CD14-positive monocyte (primary cell): ENCODE measurements around the gene ZGLP1. TPM values are rescaled to one million over a fixed set of nuclear protein-coding genes. Genes with fewer than 3 reads are reported as not detected.

Source experiments
- DNase-seq, 3 donors: peaks; one replicate each; pipeline ENCODE4 v3.0.0-alpha.2; 2011 to 2022
- H2AFZ ChIP-seq: 2 replicates; pipeline ENCODE4 v1.6.0; 2012; ENCODE audit warnings: mild to moderate bottlenecking, low read depth, low read length, inconsistent platforms; ENCODE audit not compliant: insufficient read depth, poor library complexity, severe bottlenecking
- H3K27ac ChIP-seq, 2 donors: 1 replicate in 1 of 2; 2 replicates in 1 of 2; pipeline ENCODE4 v1.5.1; 2012 to 2013; ENCODE audit warnings: low read length in 2 of 2, control low read depth in 1 of 2, inconsistent platforms in 1 of 2, low read depth in 1 of 2, mild to moderate bottlenecking in 1 of 2
- H3K27me3 ChIP-seq, 2 donors: one replicate each; pipeline versions ENCODE4 v1.6.0 to v1.6.1; 2011 to 2013; ENCODE audit warnings: low read length in 2 of 2; ENCODE audit not compliant: control insufficient read depth in 2 of 2, insufficient read depth in 2 of 2
- H3K36me3 ChIP-seq, 2 donors: replicated peaks in 1 of 2; 1 replicate in 1 of 2; 2 replicates in 1 of 2; pipeline versions ENCODE4 v1.5.1 to v1.6.1; 2012 to 2013; ENCODE audit warnings: low read length in 2 of 2, control low read depth in 1 of 2, inconsistent platforms in 1 of 2, mild to moderate bottlenecking in 1 of 2; ENCODE audit not compliant: insufficient read depth in 2 of 2, control insufficient read depth in 1 of 2
- H3K4me1 ChIP-seq, 2 donors: 1 replicate in 1 of 2; 2 replicates in 1 of 2; pipeline versions ENCODE4 v1.5.1 to v1.6.1; 2012 to 2013; ENCODE audit warnings: low read length in 2 of 2, control low read depth in 1 of 2, inconsistent platforms in 1 of 2, mild to moderate bottlenecking in 1 of 2, moderate library complexity in 1 of 2; ENCODE audit not compliant: insufficient read depth in 2 of 2, control insufficient read depth in 1 of 2
- H3K4me2 ChIP-seq: replicated peaks from 2 replicates; pipeline ENCODE3; 2012; ENCODE audit warnings: low read length, moderate library complexity, mild to moderate bottlenecking; ENCODE audit not compliant: poor library complexity, severe bottlenecking; ENCODE audit errors: extremely low read depth
- H3K4me3 ChIP-seq, 3 experiments: fragments of 200-600 bp in 1 of 3; sonication (generic) in 1 of 3; replicated peaks in 1 of 3; 1 replicate in 2 of 3; 2 replicates in 1 of 3; pipeline ENCODE4 v1.5.1; 2011 to 2013; ENCODE audit warnings: low read length in 3 of 3, mild to moderate bottlenecking in 3 of 3, control low read depth in 2 of 3, low read depth in 2 of 3, inconsistent platforms in 1 of 3, moderate library complexity in 1 of 3
- H3K79me2 ChIP-seq: 2 replicates; pipeline ENCODE4 v1.6.0; 2012; ENCODE audit warnings: mild to moderate bottlenecking, control low read depth, inconsistent platforms, low read length, moderate library complexity; ENCODE audit not compliant: insufficient read depth
- H3K9ac ChIP-seq: 2 replicates; pipeline ENCODE4 v1.6.0; 2017; ENCODE audit warnings: low read length, mild to moderate bottlenecking; ENCODE audit not compliant: insufficient read depth, poor library complexity, severe bottlenecking
- H3K9me3 ChIP-seq, 2 donors: replicated peaks in 1 of 2; 1 replicate in 1 of 2; 2 replicates in 1 of 2; pipeline versions ENCODE4 v1.5.1 to v1.6.1; 2012 to 2013; ENCODE audit warnings: low read length in 2 of 2, control low read depth in 1 of 2; ENCODE audit not compliant: control insufficient read depth in 1 of 2, insufficient read depth in 1 of 2
- H4K20me1 ChIP-seq: 2 replicates; pipeline ENCODE4 v1.6.0; 2012; ENCODE audit warnings: mild to moderate bottlenecking, low read length, control low read depth, moderate library complexity; ENCODE audit not compliant: insufficient read depth
- H3K27ac Mint-ChIP-seq, 7 donors: one replicate each; pipeline ENCODE4 v1.8.0; 2020; ENCODE audit warnings: mild to moderate bottlenecking in 7 of 7, mixed read lengths in 7 of 7, moderate library complexity in 6 of 7, inconsistent platforms in 2 of 7
- H3K27me3 Mint-ChIP-seq, 3 donors: one replicate each; pipeline ENCODE4 v1.8.0; 2021 to 2022; ENCODE audit warnings: low read depth in 3 of 3, mild to moderate bottlenecking in 3 of 3, mixed read lengths in 3 of 3, moderate library complexity in 3 of 3, inconsistent platforms in 1 of 3
- H3K36me3 Mint-ChIP-seq, 2 donors: one replicate each; pipeline ENCODE4 v1.8.0; 2020; ENCODE audit warnings: mixed read lengths in 2 of 2, inconsistent platforms in 1 of 2, mild to moderate bottlenecking in 1 of 2
- H3K4me1 Mint-ChIP-seq: one replicate; pipeline ENCODE4 v1.8.0; 2020; ENCODE audit warnings: mild to moderate bottlenecking, mixed read lengths
- H3K4me3 Mint-ChIP-seq, 2 donors: one replicate each; pipeline ENCODE4 v1.8.0; 2020; ENCODE audit warnings: mild to moderate bottlenecking in 2 of 2, mixed read lengths in 2 of 2, moderate library complexity in 1 of 2
- H3K9me3 Mint-ChIP-seq, 7 donors: one replicate each; pipeline ENCODE4 v1.8.0; 2020 to 2022; ENCODE audit warnings: mixed read lengths in 7 of 7, mild to moderate bottlenecking in 6 of 7, moderate library complexity in 6 of 7, inconsistent platforms in 2 of 7
- WGBS: methylation state at CpG from one replicate; pipeline ENCODE4 v1.1.5; 2013; ENCODE audit warnings: missing lambda C conversion rate; ENCODE audit not compliant: insufficient coverage; 5-methylcytosine and 5-hydroxymethylcytosine counted together
- intact Hi-C, 2 donors: fragments of 100-400 bp; cut with micrococcal nuclease; formaldehyde crosslinking; loops; one replicate each; pipeline versions ENCODE4 v1.15.0 to v1.15.1; 2023
- polyA plus RNA-seq, 3 donors: library from polyadenylated mRNA; depleted of rRNA in 1 of 3; unstranded in 2 of 3; stranded (reverse) in 1 of 3; fragments of 300-500 nt in 2 of 3; fragments of >200 nt in 1 of 3; fragmentation: Illumina TruSeq in 2 of 3; gene quantifications; 1 replicate in 2 of 3; 2 replicates in 1 of 3; pipeline ENCODE4 v1.2.3, GENCODE V29; 2012 to 2021
- TF ChIP-seq, protein P1 (sequence below): fragments of 200-600 bp; IDR thresholded peaks from one replicate; pipeline ENCODE4 v1.8.0; 2022; ENCODE audit warnings: antibody characterized with exemption, mild to moderate bottlenecking

The ZGLP1 gene
- polyA plus RNA-seq, 3 donors = 3.5 to 11.7 (median 9.4) TPM

DNA sequence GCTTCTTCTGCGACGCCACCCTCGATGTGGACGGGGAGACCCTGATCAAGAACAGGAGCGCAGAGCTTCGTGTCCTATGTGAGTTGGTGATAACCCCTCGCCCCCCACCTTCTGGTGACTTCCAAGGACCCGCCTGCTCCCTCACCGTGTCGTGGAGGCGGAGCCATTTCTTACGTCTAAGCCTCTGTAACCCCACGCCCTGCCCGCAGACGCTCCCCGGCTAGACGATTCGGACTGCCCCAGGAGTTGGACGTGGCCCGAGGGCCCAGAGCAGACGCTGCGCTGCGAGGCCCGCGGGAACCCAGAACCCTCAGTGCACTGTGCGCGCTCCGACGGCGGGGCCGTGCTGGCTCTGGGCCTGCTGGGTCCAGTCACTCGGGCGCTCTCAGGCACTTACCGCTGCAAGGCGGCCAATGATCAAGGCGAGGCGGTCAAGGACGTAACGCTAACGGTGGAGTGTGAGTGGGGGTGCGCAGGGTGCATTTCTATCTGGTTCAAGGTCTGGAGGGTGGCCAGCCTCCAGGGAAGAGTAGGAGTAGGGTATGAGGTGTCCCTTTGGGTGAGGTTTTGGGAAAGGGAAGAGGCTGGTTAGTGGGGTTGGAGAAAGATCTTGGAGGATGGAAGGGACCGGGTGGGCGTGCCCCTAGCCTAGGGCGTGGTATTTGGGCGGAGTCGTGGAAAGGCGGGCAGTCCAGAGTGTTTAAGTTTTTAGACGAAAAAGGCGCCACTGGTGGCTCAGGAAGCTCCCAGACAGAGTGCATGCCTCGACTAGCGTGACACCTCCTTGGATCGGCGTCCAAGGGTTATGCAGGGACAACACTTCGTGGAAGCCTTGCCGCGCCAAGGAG is 16.6 kb downstream of the ZGLP1 start:
- H3K27me3 ChIP-seq = peaks cover 37 to 82% of the 10 kb centered on the region in 2 donors
- H3K4me1 ChIP-seq = peaks cover 78 to 82% of the 10 kb centered on the region in 2 donors
- WGBS = 39% methylated on average over 50 of the region's 56 CpGs
- peaks cover 83 to 97% (median 88%) of the 10 kb centered on the region in 3 donors for H3K27me3 Mint-ChIP-seq
- H3K27ac Mint-ChIP-seq = peak overlapping the region in 6 of 7 donors; percentile 54 to 90 (median 86)
- H3K9ac ChIP-seq = no peak overlapping the region
- no peaks in the 10 kb centered on the region for H3K36me3 ChIP-seq
- peaks cover 0 to 55% (median 29%) of the 10 kb centered on the region in 7 donors for H3K9me3 Mint-ChIP-seq
- peak overlapping the region; percentile 75 to 94 for H3K4me3 Mint-ChIP-seq
- DNase-seq = peak in 1 of 3 donors; percentile 15
- TF ChIP-seq, protein P1, sequence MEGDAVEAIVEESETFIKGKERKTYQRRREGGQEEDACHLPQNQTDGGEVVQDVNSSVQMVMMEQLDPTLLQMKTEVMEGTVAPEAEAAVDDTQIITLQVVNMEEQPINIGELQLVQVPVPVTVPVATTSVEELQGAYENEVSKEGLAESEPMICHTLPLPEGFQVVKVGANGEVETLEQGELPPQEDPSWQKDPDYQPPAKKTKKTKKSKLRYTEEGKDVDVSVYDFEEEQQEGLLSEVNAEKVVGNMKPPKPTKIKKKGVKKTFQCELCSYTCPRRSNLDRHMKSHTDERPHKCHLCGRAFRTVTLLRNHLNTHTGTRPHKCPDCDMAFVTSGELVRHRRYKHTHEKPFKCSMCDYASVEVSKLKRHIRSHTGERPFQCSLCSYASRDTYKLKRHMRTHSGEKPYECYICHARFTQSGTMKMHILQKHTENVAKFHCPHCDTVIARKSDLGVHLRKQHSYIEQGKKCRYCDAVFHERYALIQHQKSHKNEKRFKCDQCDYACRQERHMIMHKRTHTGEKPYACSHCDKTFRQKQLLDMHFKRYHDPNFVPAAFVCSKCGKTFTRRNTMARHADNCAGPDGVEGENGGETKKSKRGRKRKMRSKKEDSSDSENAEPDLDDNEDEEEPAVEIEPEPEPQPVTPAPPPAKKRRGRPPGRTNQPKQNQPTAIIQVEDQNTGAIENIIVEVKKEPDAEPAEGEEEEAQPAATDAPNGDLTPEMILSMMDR = no peak
- peak overlapping the region; percentile 67 for H2AFZ ChIP-seq
- H3K27ac ChIP-seq = no peak overlapping the region
- intact Hi-C loops = no loop called here
- peaks cover 19 to 25% of the 10 kb centered on the region in 2 donors for H3K36me3 Mint-ChIP-seq
- H3K4me3 ChIP-seq = peak overlapping the region in 2 of 3 experiments; percentile 36 to 74
- H4K20me1 ChIP-seq = peaks cover 11% of the 10 kb centered on the region
- H3K4me1 Mint-ChIP-seq = peaks cover 67% of the 10 kb centered on the region
- H3K4me2 ChIP-seq = peak overlapping the region; percentile 78
- no peaks in the 10 kb centered on the region for H3K79me2 ChIP-seq
- H3K9me3 ChIP-seq = peaks cover 6 to 22% of the 10 kb centered on the region in 2 donors

DNA sequence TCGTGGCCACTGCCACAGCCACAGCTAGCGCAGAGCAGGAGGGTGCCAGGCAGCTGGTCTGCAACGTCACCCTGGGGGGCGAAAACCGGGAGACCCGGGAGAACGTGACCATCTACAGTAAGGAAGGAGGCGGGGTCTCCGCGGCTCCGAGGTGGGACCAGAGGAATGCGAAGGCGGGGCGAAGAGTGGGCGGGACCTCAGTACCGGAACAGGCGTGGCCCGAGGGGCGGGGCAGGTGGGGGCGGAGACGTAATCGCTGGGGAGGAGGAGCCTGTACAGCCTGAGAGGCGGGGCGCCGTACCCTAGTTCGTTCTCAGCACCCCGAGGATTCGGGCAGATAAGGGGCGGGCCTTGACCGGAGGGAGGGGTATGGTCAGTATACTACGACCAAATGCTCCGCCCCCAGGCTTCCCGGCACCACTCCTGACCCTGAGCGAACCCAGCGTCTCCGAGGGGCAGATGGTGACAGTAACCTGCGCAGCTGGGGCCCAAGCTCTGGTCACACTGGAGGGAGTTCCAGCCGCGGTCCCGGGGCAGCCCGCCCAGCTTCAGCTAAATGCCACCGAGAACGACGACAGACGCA is 17.3 kb downstream of the ZGLP1 start:
- Histone ChIP-seq H3K36me3 (no peaks in the 10 kb centered on the region), H3K79me2 (no peaks in the 10 kb centered on the region), H3K27ac (no peak overlapping the region), H3K9me3 (peaks cover 6 to 22% of the 10 kb centered on the region in 2 donors), H2AFZ (peak overlapping the region; percentile 73), H3K27me3 (peaks cover 37 to 89% of the 10 kb centered on the region in 2 donors), H3K9ac (no peak overlapping the region), H3K4me1 (peaks cover 86 to 89% of the 10 kb centered on the region in 2 donors), H4K20me1 (peaks cover 11% of the 10 kb centered on the region), H3K4me2 (peak overlapping the region; percentile 78), H3K4me3 (peak overlapping the region; percentile 12 to 74 (median 36))
- Mint-ChIP-seq H3K27me3 (peaks cover 82 to 97% (median 91%) of the 10 kb centered on the region in 3 donors), H3K9me3 (peaks cover 0 to 56% (median 31%) of the 10 kb centered on the region in 7 donors), H3K27ac (peak overlapping the region in 6 of 7 donors; percentile 54 to 90 (median 80)), H3K4me1 (peaks cover 74% of the 10 kb centered on the region), H3K4me3 (peak overlapping the region; percentile 75 to 94), H3K36me3 (peaks cover 19 to 26% of the 10 kb centered on the region in 2 donors)
- TF ChIP-seq, protein P1 = no peak
- 1% methylated on average over 45 of the region's 45 CpGs for WGBS
- intact Hi-C loops = no loop called here
- peak; percentile 76 to 80 (median 77) for DNase-seq
